ENCODE results near the gene MUC7. TPM values are rescaled to one million over a fixed set of nuclear protein-coding genes. Genes with fewer than 3 reads are reported as not detected.

Gene MUC7
- not detected for total RNA-seq

DNA sequence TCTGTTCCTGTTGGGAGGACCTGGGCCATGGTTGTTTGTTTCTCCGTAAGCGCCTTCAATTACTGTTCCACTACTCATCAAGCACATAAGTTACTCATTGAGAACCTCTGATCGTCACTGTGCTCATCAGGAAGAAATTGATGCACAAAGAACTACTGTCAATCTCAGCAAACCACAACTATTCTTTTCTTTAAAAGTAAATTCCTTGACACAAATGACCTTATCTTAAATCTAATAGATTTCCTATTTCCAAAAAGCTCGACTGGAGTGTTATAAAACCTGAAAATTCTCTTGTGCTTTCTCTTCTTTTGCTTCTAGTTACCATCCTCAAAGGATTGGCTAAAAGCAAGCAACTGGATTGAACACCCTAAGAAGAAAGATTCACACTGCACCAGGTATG, at the start of gene MUC7:
TSS of gene MUC7 (plus strand) at position 301 of the 400 bp plus-strand sequence. CDS start 1,825 bp downstream, outside the sequence.
- Histone ChIP-seq H3K4me1 (no peaks in the 10 kb centered on the region), H3K27ac (no peak within 1 kb of the TSS), H3K4me3 (no peak within 1 kb of the TSS), H3K9me3 (peaks cover 0 to 5% (median 0%) of the 10 kb centered on the region in 3 donors), H3K36me3 (no peaks in the 10 kb centered on the region), H3K27me3 (no peaks in the 10 kb centered on the region)
- ATAC-seq: no peak
- no peak for TF ChIP-seq EP300 (IDR thresholded peaks at IDR 0.05)
- TF ChIP-seq POLR2AphosphoS5 (IDR thresholded peaks at IDR 0.05): no peak
- TF ChIP-seq CTCF (IDR thresholded peaks at IDR 0.05): no peak
- no peak for TF ChIP-seq POLR2A (IDR thresholded peaks at IDR 0.05)
- 66 to 74% methylated on average over 4 of the region's 4 CpGs for WGBS, 2 donors (ENCODE audit: low coverage in 1 of 2)

- no peaks in the 10 kb centered on the region for H3K27me3 ChIP-seq
- no peak for TF ChIP-seq POLR2AphosphoS5 (IDR thresholded peaks at IDR 0.05)
- TF ChIP-seq EP300 (IDR thresholded peaks at IDR 0.05): no peak
- TF ChIP-seq CTCF (IDR thresholded peaks at IDR 0.05): no peak
- TF ChIP-seq POLR2A (IDR thresholded peaks at IDR 0.05): no peak
- no peak overlapping the region for H3K27ac ChIP-seq
- 70 to 86% methylated on average over 1 of the region's 1 CpG for WGBS, 2 donors (ENCODE audit: low coverage in 1 of 2)
- H3K4me3 ChIP-seq: no peak overlapping the region
- H3K4me1 ChIP-seq: no peaks in the 10 kb centered on the region
- no peak for ATAC-seq
- H3K36me3 ChIP-seq: no peaks in the 10 kb centered on the region
- H3K9me3 ChIP-seq: peaks cover 0 to 9% (median 0%) of the 10 kb centered on the region in 3 donors
These were observed 46.7 kb upstream of the MUC7 start for GRCh38 chr4:70425306-70425705.

- ATAC-seq: no peak
- Histone ChIP-seq H3K27me3 (no peaks in the 10 kb centered on the region), H3K4me1 (no peaks in the 10 kb centered on the region), H3K36me3 (no peaks in the 10 kb centered on the region), H3K27ac (no peak overlapping the region), H3K4me3 (no peak overlapping the region), H3K9me3 (peaks cover 0 to 9% (median 0%) of the 10 kb centered on the region in 3 donors)
- TF ChIP-seq POLR2A (IDR thresholded peaks at IDR 0.05) (no peak), POLR2AphosphoS5 (IDR thresholded peaks at IDR 0.05) (no peak), EP300 (IDR thresholded peaks at IDR 0.05) (no peak), CTCF (IDR thresholded peaks at IDR 0.05) (no peak)
These were observed 45.2 kb upstream of the MUC7 start for GRCh38 chr4:70426789-70427188.

GRCh38 chr4:70437197-70437596, 34.8 kb upstream of the MUC7 start:
- H3K9me3 ChIP-seq: no peaks in the 10 kb centered on the region
- TF ChIP-seq POLR2AphosphoS5 (IDR thresholded peaks at IDR 0.05): no peak
- TF ChIP-seq CTCF (IDR thresholded peaks at IDR 0.05): no peak
- no peak for TF ChIP-seq EP300 (IDR thresholded peaks at IDR 0.05)
- no peak for TF ChIP-seq POLR2A (IDR thresholded peaks at IDR 0.05)
- H3K4me1 ChIP-seq: no peaks in the 10 kb centered on the region
- H3K27ac ChIP-seq: no peak overlapping the region
- ATAC-seq: no peak
- peaks cover 4% of the 10 kb centered on the region for H3K27me3 ChIP-seq
- no peak overlapping the region for H3K4me3 ChIP-seq
- H3K36me3 ChIP-seq: no peaks in the 10 kb centered on the region
- WGBS, 2 donors (ENCODE audit: low coverage in 1 of 2): 20% methylated on average over 1 of the region's 7 CpGs; no CpG with 5 or more reads in 1 of the 2 donors

GRCh38 chr4:70442474-70442873, 29.5 kb upstream of the MUC7 start:
- no peak for ATAC-seq
- H3K9me3 ChIP-seq: no peaks in the 10 kb centered on the region
- no peak overlapping the region for H3K4me3 ChIP-seq
- TF ChIP-seq CTCF (IDR thresholded peaks at IDR 0.05) (no peak), POLR2A (IDR thresholded peaks at IDR 0.05) (no peak)
- H3K27ac ChIP-seq: no peak overlapping the region
- no peaks in the 10 kb centered on the region for H3K4me1 ChIP-seq
- H3K27me3 ChIP-seq: peaks cover under 1% of the 10 kb centered on the region
- H3K36me3 ChIP-seq: no peaks in the 10 kb centered on the region
